ENCODE results near the gene TUBB2B. TPM values are rescaled to one million over a fixed set of nuclear protein-coding genes. Genes with fewer than 3 reads are reported as not detected.

Gene TUBB2B
- total RNA-seq, 1 donor from 2014 or later: 3.0 TPM

DNA sequence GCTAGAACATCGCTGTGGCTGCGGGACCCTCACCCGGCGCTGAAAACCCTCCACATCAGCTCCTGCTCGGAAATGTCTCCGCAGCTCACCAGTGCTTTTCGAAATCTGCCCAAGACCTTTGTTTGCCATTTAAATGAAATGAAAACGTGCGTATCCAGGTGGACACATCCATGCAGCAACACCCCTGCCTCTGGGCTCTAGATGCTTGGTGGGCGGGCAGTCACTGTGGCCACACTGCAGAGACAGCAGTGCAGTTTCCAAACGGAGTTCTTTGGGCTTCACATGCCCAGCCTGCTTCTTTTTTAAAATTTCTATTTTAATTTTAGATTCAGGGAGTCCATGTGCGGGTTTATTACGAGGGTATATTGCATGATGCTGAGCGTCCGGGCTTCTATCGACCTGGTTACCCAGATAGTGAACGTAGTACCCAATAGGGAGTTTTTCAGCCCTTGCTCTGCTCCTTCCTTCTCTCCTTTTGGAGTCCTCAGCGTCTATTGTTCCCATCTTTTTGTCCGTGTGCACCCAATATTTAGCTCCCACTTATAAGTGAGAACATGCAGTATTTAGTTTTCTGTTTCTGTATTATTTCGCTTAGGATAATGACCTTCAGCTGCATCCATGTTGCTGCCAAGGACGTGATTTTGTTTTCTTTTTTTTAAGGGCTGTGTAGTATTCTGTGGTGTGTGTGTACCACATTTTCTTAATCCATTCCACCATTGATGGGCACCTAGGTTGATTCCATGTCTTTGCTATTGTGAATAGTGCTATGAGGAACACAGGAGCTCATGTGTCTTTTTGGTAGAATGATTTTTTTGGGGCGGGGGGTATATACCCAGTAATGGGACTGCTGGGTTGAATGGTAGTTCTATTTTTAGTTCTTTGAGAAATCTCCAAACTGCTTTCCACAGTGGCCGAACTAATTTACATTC, 4.8 kb upstream of the TUBB2B start:
- ATAC-seq: no peak

DNA sequence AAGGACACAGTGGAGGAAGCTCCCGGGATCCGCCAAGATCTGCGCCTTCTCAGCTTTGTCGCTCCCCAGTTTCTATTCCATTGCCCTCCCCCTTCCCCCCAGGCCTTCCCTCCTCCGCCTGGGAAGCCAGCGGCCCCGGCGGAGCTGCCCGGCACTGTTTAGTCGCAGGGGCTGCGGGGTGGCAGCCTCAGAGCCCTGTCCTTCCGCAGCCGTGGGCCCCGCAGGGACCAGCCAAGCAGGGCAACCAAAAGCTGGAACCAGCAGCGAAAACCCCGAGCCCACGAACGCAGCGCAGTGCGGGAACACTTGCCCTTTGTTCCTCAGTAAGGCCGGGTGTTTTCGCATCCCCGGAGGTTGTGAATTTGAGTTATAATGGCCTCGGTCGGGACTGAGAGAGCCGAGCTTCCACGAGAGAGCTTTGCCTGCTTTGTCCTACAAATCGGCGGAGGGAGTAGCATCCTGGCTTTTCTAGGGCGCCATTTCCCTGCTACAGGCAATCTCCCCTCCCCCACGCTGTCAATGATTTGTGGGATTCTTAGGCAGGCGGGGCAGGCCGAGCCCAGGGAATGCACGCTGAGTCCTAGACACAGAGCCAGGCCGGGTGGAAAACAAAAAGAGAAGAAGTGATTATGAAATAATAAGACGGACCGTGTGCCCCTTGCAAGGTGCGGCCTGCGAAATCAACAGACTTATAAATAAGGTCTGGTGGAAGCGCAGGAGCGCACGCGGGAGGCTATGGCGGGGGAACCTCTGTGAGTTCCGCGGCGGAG, 4.0 kb upstream of the TUBB2B start:
- no peak for ATAC-seq

DNA sequence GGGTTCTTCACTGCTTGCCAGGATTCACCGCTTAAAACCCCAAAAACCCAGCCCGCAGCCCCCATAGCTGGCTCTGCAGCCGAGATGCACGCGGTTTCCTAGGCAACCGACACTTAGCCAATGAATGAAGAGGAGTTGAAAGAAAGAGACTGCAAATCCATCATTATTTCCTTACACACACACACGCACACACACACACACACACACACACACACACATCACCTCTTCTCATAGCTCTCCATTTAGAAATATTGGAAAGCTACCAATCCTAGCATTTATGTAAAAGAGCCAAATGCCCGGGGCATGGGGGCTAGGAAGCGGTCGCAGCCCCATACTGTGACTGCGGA, 3.4 kb upstream of the TUBB2B start:
- no peak for ATAC-seq

DNA sequence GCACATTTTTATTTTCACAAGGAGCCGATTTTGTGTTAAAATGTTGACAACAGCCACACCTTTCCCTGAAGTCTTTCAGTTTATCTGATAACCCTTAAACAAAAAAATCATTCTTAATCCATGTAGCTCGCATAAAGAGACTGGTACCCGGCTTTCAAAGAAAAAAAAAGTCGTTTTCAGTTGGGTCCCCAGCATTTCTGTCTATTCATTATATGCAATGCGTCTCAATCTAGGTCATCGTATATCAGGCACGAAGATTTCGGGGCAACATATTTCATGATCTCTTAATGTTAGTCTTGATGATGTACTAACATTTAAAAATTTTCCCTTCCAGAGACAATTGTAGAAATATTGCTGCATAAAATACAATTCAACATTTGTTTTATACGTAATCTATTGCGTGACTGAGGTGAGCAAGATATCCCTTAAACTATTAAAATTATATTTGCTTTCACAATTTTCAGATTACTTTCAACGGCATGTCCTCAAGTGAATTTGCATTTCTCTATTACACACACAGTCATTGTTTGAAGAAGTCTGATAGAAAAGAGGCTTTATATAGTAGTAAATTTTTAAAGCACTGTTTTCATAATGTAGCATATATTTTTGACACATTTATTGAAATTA, 2.9 kb upstream of the TUBB2B start:
- ATAC-seq: no peak

DNA sequence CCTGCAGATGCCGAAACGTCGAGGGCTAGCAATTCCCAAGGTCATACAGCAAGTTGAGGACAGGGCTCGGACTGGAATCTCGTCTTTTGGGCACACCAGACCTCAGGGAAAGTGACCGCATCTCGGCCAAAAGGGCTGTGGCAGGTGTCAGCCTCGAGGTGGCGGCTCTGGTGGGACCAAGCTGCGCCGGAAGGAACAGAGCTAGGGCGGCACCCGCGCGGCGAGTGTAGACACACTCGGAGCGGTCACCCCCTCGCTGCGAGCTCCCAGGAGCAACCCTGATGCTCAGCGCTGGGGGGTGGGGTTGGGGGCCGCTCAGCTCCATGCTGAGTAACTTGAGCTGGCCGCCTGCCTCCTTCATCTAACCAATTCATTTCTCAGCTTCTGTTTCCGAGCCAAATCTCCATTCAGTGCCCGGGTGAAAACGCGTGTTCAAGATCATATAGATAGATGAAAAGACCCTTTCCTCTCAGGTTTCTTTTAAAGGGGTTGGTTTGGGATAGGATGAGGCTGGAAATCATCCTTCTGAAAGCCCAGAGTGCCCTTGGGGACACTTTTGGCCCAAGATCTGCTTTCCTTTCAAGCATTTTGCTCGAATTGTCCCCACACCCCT, 2.2 kb upstream of the TUBB2B start:
- ATAC-seq: peak; percentile 41

DNA sequence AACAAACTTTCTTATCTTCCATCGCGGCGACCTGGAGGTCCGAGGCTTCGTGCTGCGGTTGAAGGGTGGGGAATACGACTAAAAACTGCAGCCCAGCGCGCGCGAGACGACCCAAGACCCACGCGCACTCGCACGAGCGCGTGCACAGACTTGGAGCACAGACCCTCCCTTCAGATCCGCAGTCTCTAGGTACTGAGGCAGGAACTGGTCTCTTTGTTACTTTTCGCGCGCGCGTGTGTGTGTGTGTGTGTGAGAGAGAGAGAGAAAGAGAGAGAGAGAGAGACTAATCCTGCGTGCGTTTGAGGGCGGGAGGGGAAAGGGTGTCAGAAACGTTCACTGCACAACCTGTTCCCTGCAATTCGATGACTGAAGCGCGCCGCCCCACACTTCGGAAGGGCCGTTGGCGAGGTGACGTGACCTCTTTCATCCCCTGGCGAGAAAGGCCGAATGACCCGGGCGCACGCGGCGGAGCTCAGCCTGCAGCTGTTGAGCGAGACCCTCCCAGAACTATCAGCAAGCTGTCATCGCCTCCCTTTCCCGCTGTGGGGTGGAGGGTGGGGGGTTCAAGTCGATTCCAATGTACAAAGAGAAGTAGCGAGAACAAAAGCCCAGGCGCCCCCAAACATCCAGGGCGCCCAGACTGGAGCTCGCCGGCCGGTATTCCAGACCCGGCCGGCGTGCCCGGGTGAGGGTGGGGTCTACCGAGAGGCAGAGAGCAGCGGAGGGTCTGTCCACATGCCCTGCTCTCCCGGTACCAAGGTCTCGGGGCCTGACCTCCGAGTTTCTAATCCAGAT, 1.5 kb upstream of the TUBB2B start:
- peak; percentile 42 for ATAC-seq

DNA sequence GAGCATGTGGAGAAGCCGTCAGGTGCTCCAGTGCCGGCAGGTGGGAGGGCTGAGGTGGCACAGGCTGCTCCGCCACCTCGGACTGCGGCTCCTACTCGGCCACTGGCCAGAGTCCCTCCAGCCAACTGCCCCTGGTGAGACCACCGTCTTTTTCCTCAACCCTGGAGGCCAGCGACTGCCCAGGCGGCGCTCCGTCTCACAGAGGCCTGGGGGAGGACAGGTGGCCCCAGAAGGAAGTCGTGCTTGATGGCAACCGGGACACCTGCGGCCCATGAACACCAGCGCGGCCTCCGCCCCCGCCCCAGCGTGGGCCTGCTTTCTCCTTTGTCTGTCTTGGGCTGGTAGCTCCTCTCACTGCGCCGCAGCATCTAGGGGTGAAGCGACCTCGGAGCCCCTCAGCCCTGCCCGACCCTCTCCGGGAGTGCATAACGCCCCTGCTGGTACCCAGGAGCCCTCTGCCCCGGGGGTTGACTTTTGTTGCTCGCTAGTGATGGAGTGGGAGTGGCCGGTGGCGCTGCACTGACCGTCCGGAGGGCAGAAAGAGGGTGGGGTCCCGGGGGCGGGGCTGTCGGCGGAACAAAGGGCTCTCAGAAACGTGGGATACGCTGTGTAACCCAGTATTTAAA, 706 bp upstream of the TUBB2B start:
- peak; percentile 17 for ATAC-seq

DNA sequence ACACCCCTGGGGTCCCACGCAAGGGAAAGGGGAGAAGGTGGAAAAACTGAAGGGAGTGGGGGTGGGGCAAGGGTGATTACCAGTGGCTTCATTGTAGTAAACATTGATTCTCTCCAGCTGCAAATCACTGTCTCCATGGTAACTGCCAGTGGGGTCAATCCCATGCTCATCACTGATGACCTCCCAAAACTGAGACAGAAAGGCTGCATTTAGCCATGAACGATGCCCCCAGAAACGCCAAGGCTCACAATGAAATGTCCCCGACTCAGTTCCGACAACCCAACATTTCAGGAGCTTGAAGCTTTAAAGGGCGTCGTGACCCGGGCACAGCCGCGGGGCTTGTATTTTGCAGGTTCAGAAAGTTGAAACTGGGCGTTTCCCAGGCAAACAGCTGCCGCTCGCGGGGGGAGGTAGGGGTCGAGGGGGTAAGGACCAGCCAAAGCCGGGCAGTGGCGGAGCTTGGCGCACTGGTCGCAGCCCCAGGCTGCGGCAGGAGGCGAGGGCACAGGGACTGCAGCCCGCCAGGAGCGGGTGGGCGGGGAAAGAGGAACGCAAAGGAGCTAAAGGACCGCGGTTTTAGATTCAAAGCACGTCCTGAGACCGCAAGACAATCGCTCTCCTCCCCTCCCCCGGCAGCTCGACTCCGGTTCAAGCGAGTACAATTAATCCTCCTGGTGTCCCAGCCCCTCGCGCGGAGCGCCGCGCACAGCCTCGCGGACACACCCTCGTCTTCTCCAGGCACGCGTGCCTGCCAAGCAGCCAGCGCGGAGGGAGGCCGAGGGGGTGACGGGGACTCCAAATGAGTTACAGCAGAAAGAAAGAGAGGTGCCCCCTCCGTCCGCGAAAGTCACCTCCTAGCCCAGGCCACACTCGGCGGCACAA, 731 bp downstream of the TUBB2B start:
- ATAC-seq: peak; percentile 45

DNA sequence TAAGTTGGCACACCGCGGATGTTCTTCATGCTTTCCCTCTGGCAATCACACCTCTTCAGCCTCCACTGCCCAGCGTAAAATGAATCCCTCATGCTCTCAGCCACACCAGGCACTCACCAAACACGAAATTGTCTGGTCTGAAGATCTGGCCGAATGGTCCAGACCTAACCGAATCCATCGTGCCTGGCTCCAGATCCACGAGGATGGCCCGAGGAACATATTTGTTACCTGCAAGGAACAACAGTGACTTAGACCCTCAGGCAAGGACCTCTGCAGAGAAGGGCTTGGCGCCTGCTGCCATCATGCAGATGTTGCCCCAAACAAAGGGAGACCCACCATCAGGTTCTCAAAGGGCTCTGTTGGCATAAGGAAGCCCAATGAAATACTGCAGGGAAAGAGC, 1.4 kb downstream of the TUBB2B start:
- no peak for ATAC-seq

DNA sequence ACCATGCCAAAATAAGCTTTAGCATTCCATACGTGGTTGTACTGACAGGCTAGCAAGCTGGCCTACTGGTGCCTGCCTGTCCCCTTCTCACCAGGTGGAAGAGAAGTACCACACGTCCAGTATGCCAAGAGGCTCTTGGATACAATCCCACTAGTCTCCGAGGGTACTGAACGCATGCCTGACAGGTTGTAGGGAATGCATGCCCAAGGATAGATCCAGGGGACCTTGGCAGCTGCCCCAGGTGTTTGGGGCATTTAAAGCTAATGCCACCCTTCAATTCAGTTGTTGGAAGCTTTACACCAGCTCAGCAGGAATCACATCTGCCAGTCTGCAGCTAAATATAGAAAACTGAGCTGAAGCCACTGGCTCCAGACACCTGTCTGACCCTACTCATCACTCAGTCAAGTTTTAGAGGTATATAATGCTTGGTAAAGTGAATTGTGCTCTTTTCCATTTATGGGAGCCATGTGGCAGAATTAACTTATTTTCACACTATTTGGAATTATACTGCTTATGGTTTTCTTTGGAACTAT, 4.9 kb downstream of the TUBB2B start:
- ATAC-seq: no peak

DNA sequence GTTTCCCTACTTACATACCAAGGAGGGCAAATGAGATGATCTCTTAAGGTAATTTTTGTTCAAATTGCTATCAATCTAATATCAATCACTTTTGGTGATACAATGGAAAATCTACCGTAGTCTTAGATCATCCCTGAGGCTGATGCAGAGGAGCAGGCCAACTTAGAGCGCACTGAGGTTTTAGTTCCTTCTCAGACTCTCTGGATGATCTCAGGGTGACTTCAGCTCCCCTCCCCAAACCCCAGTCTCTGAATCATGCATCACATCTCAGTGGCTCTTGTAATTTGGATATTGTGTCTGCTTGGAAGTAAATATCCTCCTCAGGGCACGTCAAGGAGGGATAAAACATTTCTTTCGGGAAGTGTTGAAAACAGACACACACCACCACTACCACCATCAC, 5.9 kb downstream of the TUBB2B start:
- no peak for ATAC-seq

DNA sequence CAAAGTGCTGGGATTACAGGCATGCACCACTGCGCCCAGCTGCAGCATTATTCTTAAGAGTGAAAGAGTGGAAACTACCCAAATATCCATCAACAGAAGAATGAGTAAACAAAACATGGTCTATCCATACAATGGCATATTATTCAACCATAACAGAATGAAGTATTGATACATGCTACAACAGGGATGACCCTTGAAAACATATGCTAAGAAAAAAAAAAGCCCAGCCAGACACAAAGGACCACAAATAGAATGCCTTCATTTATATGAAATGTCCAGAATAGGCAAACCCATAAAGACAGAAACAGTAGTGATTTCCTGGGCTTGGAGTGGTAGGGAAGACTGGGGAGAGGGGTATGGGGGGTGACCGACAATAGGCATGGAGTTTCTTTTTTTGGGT, 7.1 kb downstream of the TUBB2B start:
- no peak for ATAC-seq

DNA sequence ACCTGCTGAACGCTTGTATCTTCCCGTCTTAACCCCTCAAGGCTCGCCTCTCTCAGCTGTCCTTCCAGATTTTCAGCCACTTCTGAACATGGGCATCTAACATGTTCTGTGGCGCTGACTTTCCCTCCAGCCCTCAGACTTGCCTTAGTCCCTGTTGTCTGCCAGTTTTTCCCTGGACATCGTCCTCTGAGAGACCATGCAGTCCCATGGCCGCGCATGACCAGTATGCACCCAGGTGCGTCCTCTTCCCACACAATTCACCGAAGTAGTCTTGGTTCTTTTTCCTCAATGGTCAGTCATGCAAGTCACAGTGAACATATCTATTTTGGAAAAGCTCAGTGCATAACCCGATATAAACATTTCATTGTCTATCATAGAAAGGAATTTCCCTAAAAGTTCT, 9.2 kb downstream of the TUBB2B start:
- ATAC-seq: no peak

DNA sequence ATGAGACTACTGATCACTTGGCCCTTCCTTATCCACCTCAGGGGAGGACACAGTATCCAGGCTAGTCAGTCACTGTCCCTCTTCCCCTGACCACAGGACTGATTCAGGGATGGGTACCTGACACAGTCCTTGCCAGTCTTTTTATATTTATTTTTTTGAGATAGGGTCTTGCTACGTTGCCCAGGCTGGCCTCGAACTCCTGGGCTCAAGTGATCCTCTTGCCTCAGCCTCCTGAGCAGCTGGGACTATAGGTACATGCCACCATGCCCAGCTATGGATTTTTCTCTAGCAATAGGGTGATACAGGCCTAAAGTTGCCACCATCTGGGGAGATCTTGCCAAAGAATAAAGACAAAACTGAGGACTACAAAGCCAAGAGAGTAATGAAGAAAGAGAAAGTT, 10.2 kb downstream of the TUBB2B start:
- ATAC-seq: no peak

DNA sequence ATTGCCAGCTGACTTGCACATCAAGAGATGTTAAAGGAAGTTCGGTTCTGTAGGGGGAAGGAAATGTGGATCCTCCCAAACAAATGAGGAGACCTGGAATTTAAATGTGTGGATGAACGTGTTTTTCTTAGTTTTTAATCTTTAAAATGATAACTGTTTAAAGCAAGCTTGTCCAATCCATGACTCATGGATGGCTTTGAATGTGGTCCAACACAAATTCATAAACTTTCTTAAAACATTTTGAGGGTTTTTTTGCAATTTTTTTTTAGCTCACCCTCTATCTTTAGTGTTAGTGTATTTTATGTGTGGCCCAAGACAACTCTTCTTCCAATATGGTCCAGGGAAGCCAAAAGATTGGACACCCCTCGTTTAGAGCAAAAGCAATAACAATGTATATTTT, 12.6 kb downstream of the TUBB2B start:
- no peak for ATAC-seq

DNA sequence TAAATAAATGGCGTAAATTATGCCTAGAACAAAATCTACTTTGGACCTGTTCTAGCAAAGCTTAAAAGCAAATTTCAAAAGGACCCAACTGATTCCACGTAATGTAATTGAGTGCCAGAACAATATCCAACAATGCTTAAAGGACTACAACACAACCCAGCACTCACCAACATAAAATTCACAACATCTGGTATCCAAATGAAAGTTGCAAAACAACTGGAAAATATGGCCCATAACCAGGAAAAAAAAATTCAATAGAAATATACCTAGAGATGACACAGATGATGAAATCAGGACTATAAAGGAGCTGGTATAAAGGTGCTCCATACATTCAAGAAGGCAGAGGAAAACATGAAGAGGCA, 14.1 kb downstream of the TUBB2B start:
- ATAC-seq: no peak

DNA sequence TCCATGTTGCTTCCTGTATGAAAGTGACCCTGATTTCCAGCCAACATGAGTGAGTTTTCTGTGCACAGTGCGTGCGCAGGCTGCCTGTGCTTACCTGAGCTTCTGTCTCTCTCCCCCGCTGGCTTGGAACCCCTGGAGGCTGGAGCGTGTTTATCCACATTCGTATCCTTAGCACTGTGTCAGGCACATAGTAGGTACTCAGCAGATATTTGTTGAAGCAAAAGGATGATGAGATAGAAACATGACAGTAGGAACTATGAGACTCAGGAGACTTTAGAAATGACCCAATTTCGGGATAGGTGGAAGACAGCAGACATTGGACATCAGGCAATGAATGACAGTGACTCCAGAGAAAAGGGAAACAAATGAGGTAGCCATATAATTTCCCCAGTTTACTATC, 15.2 kb downstream of the TUBB2B start:
- ATAC-seq: no peak

DNA sequence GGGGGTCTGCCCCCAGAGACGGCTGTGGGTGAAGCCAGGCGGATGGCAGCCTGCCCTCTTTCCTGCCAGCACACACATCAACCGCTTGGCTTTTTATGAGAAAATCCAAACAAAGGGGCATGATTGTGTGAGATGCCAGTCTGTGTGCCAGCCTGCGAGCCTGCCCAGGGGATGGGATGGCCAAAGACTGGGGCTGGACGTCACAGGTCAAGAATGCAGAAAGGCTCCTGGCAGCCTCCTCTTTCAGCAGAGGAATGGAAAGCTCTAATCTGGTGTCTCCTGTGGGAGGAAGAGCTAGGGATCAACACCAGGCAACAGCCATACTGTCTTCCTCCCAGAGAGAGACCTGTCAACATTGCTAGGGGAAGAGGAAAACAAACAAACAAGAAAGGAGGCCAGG, 15.8 kb downstream of the TUBB2B start:
- no peak for ATAC-seq

DNA sequence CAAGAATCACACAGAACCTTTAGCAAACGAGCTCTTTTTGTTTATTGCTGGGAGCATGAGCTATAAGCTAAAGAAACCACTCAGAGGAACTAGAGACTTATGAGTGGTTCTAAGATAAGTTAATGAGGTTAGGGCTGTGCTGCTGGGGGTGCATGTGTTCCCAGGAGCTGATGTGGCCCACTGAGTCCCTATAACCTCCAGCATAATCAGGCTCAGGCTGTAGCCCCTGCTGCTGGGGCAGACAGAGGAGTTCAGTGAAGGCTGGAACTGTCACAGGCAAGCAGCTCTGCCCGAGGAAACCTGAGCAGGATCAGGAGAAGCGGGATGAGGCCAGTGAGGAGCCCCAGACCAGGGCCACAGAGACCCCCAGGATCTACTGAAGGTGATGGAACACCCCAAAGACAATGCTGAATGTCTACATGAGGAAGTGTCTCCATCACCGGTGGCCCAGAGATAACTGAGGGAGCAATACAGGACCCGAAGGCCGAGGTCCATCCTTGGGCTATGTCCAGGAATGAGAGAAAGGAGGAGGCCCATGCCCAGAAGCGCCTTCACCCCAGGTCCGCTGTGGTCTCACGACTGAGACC, 17.3 kb downstream of the TUBB2B start:
- ATAC-seq: no peak
